GM15510 (cell line): ENCODE results near the gene TLR5.

ENCODE experiments used
- POLR2A ChIP-seq: IDR thresholded peaks from 3 replicates; pipeline ENCODE4 v1.6.1; 2011; ENCODE audit warnings: borderline replicate concordance; ENCODE audit not compliant: insufficient read length; ENCODE audit errors: extremely low read depth

The TLR5 gene

GRCh38 chr1:223102797-223103533, 40.1 kb downstream of the TLR5 start:
- no peak for TF ChIP-seq POLR2A

DNA sequence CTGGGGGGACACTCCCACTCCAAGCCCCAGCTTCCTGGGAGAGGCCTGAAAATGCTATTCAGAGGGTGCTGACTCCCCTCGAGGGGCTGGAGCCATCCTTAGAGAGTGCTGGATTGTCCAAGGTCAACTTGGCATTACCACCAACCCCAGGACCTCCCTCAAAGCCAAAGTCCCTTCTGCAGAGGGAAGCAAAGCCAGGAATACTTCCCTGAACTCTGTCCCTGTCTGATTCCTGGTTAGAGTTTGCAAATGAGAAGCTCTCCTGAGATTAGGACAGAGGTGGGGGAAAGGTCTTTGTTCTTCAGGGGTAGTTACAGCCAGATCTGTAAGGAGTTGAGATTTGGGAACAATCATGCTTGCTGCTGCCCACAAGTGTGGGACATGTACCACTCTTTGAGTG, 45.3 kb downstream of the TLR5 start:
- TF ChIP-seq POLR2A, result no peak

DNA sequence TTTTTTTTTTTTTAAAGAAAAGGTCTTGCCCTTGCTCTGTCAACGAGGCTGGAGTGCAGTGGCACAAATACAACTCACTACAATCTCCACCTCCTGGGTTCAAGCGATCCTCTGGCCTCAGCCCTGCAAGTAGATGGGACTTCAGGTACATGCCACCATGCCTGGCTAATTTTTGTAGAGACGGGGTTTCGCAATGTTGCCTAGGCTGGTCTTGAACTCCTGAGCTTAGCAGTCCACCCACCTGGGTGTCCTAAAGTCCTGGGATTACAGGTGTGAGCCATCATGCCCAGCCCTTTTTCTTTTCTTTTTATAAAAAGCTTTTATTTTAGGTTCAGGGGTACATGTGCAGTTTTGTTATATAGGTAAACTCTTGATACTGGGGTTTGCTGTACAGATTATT, 47.2 kb downstream of the TLR5 start:
- no peak for TF ChIP-seq POLR2A

GRCh38 chr1:223091896-223092295, 51.2 kb downstream of the TLR5 start:
- no peak for TF ChIP-seq POLR2A

GRCh38 chr1:223089250-223089649, 53.8 kb downstream of the TLR5 start:
- TF ChIP-seq POLR2A, result no peak

DNA sequence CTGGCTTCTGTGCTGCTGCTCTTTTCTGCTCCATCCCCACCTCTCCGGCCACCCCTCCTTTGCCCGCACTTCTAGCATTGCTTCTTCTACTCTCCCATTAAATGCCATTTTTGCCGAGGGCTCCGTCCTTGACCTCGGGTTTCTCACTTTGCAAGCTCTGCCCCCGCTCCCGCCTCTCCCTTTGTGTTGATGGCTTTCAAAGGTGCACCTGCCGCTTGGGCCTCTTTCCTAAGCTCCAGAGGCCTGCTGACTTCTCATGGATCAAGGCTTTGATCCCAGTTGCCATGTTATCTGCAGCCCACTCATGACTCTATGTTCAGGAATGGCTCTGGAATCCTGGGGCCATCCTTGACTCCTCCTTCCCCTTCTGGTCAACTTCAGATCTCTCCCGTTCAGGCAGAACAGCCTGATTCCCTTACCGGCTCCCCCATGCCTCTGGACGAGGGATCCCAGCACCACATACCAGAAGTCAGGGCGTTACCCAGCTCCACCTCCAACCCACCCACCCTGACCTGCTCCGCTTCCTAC, 54.3 kb downstream of the TLR5 start:
- TF ChIP-seq POLR2A, result no peak

- no peak for TF ChIP-seq POLR2A
Measured at GRCh38 chr1:223087291-223088255, 55.5 kb downstream of the TLR5 start.

DNA sequence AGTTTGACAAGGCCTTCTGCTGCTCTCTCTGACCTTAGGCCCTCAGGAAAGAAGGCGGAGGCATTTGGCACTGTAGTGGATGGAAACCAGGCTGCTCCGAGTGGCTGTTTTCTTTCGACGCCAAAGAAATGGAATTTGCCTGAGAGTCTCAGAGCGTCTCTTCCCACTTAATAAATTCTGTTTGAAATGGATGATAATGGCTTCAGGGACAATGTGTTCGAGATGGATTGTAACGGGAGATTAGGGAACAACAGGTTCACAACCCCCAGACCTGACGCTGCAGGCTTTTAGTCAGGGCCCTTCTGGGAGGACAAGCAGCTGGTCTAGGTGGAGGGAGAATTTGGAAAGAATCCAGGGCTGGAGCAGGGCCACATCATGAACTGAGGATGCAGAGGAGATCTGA, 58.6 kb downstream of the TLR5 start:
- TF ChIP-seq POLR2A, result no peak

DNA sequence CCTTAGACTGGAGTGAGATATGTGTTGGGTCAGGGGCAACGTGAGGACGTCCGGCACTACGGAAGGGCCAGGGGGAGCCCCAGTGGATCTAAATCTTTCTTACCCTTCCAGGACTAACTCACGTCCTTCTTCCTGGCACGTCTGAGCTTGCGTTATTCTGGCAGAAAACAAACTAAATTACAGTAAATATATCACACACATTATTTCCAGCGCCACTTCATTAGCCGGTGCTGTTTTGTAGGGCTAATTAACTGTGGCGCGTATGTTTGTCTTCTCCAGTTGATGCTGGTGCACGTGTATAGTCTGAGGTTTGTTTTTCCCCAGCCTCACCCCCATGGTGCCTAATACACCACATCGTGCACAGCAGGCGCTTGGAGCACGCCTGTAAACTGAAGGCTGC, 59.2 kb downstream of the TLR5 start:
- TF ChIP-seq POLR2A, result no peak

DNA sequence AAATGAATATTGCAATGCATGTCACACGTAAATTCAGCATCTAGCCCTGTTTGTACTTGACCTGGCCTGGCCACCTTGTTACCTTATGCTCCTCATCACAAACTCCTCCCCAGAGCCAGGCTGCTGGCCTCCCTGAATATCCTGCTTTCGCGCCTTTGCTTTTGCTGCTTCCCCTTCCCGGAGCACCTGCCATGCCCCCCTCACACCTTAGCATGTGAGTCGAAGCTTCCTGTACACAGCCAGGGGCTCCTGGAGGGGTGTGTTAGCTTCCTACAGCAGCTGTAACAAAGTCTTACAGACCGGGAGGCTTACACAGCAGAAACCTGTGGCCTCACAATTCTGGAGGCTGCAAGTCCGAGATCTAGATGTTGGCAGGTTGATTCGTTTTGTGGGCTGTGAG, 60.1 kb downstream of the TLR5 start:
- TF ChIP-seq POLR2A, result no peak

DNA sequence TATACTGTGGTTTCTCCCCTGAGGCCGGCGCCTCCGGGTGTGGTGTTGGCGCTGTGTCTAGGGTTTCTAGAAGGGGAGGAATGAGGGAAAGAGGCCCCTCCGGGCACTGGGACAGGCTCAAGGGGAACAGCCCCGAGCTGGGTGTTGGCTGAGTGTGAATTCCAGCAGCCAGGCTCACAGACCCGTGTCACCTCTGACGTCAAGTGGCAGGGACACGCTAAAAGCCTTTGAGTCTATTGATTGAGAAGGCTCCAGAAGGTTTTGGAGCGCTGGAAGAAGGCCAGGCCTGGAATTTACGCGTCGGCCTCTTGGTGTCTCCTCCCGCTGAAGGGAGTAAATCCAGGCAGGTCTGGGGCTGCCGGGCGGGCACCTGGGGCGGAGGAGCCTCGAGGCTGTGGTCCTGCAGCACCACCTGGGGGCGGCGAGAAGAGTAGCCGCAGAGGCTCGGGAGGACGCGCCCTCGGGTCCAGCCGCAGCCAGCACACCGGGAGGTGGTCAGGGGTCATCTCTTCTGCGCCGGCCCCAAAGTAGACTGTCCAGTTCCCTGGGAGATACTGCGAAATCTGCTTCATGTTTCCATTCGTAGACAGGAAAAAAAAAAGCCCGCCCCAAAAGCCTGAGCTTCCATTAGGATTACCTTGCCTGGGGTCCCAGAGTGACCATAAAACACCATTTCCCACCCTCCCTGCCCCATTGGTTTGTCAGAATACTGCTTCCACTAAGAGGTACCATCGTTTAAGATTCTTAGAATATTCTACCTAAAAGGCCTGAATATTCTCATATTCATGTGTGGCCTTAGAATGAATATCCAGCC, 61.7 kb downstream of the TLR5 start:
- TF ChIP-seq POLR2A, result no peak

DNA sequence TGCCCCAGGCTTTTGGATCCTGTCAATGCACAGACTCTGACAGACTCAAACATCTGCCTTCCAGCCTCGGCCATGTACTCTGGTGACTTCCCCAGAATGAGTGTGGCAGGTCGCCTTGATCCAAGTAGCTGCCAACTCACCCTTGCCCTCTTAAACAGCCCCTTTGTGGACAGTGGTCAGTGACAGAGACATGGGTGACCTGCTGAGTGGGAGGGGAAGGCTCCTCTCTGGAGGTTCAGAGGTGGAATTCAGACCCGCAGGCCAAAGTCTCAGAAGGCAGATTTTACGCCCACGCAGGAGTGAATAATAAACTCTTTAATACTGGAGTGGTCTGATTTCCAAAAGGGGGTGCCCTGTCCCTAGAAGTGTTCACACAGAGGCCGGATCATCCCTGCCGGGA, 63.5 kb downstream of the TLR5 start:
- no peak for TF ChIP-seq POLR2A

GRCh38 chr1:223077247-223077833, 65.7 kb downstream of the TLR5 start:
- no peak for TF ChIP-seq POLR2A

- TF ChIP-seq POLR2A, result no peak
Measured at GRCh38 chr1:223076362-223076761, 66.7 kb downstream of the TLR5 start.

DNA sequence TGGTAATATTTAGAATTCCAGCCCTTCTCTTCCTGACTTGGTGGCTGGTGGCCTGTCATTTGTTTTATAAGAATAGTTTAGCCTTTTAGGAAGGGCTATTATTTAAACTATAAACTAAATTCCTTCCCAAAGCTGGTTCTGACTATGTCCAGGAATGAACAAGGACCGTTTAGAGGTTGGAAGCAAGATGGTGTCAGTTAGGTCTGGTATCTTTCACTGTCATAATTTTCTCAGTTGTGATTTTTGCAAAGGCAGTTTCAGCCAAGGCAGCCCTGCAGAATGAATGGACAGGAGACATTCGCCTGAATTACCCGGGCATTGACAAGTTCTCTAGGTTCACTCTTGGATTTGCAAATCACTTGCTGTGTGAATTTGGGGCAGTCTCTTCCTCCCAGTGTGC, 67.2 kb downstream of the TLR5 start:
- no peak for TF ChIP-seq POLR2A
